ENCODE results near the gene NRAP.

DNA sequence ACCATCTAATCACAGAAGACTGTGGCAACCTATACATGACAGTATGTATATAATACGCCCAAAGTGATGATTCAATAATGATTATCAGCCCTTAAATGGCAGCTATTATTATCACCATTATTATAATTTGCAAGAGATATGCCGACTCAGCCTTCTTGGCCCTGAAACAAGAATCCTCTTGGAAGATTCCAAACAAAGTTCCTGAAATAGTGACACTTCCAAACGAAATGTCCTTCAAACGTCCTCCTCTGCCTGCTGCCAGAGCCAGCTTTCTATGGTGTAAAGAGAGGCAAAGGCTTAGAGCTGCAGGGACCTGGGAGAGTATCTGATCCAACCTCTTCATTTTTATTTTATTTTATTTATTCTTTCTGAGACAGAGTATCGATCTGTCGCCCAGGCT lies 36.0 kb downstream of the NRAP start:
- TF ChIP-seq CEBPB (IDR thresholded peaks at IDR 0.05) (no peak), EP300 (IDR thresholded peaks at IDR 0.05; ENCODE audit: borderline replicate concordance) (no peak), RAD21 (IDR thresholded peaks at IDR 0.05; ENCODE audit: low read depth) (no peak), FOXM1 (IDR thresholded peaks at IDR 0.05; ENCODE audit: borderline replicate concordance, low read depth) (no peak), ZBTB7A (IDR thresholded peaks at IDR 0.05; ENCODE audit: low read depth) (no peak), MAX (IDR thresholded peaks at IDR 0.05) (no peak), TAF1 (IDR thresholded peaks at IDR 0.05; ENCODE audit: low read depth) (no peak), NFIC (IDR thresholded peaks at IDR 0.05) (no peak), REST (IDR thresholded peaks at IDR 0.05; ENCODE audit: low read depth) (no peak), YY1 (IDR thresholded peaks at IDR 0.05; ENCODE audit: low read depth) (no peak), CREB1 (IDR thresholded peaks at IDR 0.05; ENCODE audit: low read depth) (no peak), EGR1 (IDR thresholded peaks at IDR 0.05) (no peak), TCF12 (IDR thresholded peaks at IDR 0.05; ENCODE audit: low read depth) (no peak)

All from Ishikawa (cell line).